DND-41 (cell line): ENCODE data around the gene FBLN5.

Experiments
- ATAC-seq: fragments of 200-7000 bp; cut with Tn5 transposase; 3 replicates; pipeline ENCODE4 v1.9.1; 2021; ENCODE audit warnings: low read depth; ENCODE audit not compliant: insufficient read depth
- DNase-seq: peaks from one replicate; pipeline ENCODE4 v3.0.0-alpha.2; 2020
- H2AFZ ChIP-seq: 2 replicates; pipeline ENCODE4 v1.6.0; 2012; ENCODE audit warnings: low read depth, low read length
- H3K27ac ChIP-seq: 2 replicates; pipeline ENCODE4 v1.5.1; 2012; ENCODE audit warnings: low read length, inconsistent platforms
- H3K27me3 ChIP-seq: fragments of 200-600 bp; sonication (generic); 2 replicates; pipeline ENCODE4 v1.6.0; 2012; ENCODE audit warnings: low read length, mild to moderate bottlenecking, inconsistent platforms; ENCODE audit not compliant: insufficient read depth, poor library complexity
- H3K36me3 ChIP-seq: 2 replicates; pipeline ENCODE4 v1.5.1; 2012; ENCODE audit warnings: low read length, inconsistent platforms; ENCODE audit not compliant: insufficient read depth
- H3K4me1 ChIP-seq: 2 replicates; pipeline ENCODE4 v1.5.1; 2012; ENCODE audit warnings: mild to moderate bottlenecking, low read length; ENCODE audit not compliant: insufficient read depth
- H3K4me2 ChIP-seq: 2 replicates; pipeline ENCODE4 v1.6.0; 2012; ENCODE audit warnings: mild to moderate bottlenecking, moderate library complexity, low read length, inconsistent platforms; ENCODE audit not compliant: insufficient read depth
- H3K4me3 ChIP-seq, 2 experiments: fragments of 200-600 bp in 1 of 2; shearing (Covaris generic) in 1 of 2; 2 replicates each; pipeline ENCODE4 v1.5.1; 2012 to 2016; ENCODE audit warnings: inconsistent platforms in 2 of 2, low read length in 2 of 2, mild to moderate bottlenecking in 2 of 2, low read depth in 1 of 2, moderate library complexity in 1 of 2
- H3K79me2 ChIP-seq: 2 replicates; pipeline ENCODE4 v1.6.0; 2012; ENCODE audit warnings: low read length, inconsistent platforms; ENCODE audit not compliant: insufficient read depth
- H3K9ac ChIP-seq: 2 replicates; pipeline ENCODE4 v1.6.0; 2012; ENCODE audit warnings: low read depth, mild to moderate bottlenecking, inconsistent platforms, low read length, moderate library complexity
- H3K9me3 ChIP-seq: 2 replicates; pipeline ENCODE4 v1.5.1; 2012; ENCODE audit warnings: low read length, moderate library complexity, mild to moderate bottlenecking, inconsistent platforms; ENCODE audit not compliant: insufficient read depth, severe bottlenecking
- H4K20me1 ChIP-seq: 2 replicates; pipeline ENCODE4 v1.6.0; 2012; ENCODE audit warnings: low read length; ENCODE audit not compliant: insufficient read depth
- CTCF ChIP-seq: IDR thresholded peaks from 2 replicates; pipeline ENCODE4 v1.5.1; 2012; ENCODE audit warnings: borderline replicate concordance, low read length, moderate library complexity, mild to moderate bottlenecking; ENCODE audit not compliant: poor library complexity, severe bottlenecking; ENCODE audit errors: extremely low read depth
- EZH2 ChIP-seq: IDR thresholded peaks from 3 replicates; pipeline ENCODE4 v1.6.1; 2012; ENCODE audit warnings: borderline replicate concordance, low read depth, mild to moderate bottlenecking, moderate library complexity, low read length, inconsistent platforms; ENCODE audit not compliant: severe bottlenecking

Gene FBLN5

GRCh38 chr14:91956616-91957015 lies 9.1 kb upstream of the FBLN5 start:
- Histone ChIP-seq H3K36me3 (no peaks in the 10 kb centered on the region), H4K20me1 (no peaks in the 10 kb centered on the region), H3K4me1 (no peaks in the 10 kb centered on the region), H3K9ac (no peak overlapping the region), H3K4me2 (no peak overlapping the region), H3K27me3 (no peaks in the 10 kb centered on the region), H3K9me3 (no peaks in the 10 kb centered on the region), H3K27ac (no peak overlapping the region), H3K79me2 (no peaks in the 10 kb centered on the region), H3K4me3 (no peak overlapping the region), H2AFZ (no peak overlapping the region)
- DNase-seq (no peak), ATAC-seq (no peak)
- no peak for TF ChIP-seq EZH2
- no peak for TF ChIP-seq CTCF

- H3K27me3 ChIP-seq: no peaks in the 10 kb centered on the region
- H3K9me3 ChIP-seq: no peaks in the 10 kb centered on the region
- no peaks in the 10 kb centered on the region for H3K79me2 ChIP-seq
- H4K20me1 ChIP-seq: no peaks in the 10 kb centered on the region
- H3K36me3 ChIP-seq: no peaks in the 10 kb centered on the region
- no peak overlapping the region for H3K4me3 ChIP-seq
- no peak overlapping the region for H3K9ac ChIP-seq
- TF ChIP-seq CTCF: no peak
- no peak for TF ChIP-seq EZH2
- no peak for DNase-seq
- no peaks in the 10 kb centered on the region for H3K4me1 ChIP-seq
- ATAC-seq: no peak
- no peak overlapping the region for H3K4me2 ChIP-seq
- no peak overlapping the region for H3K27ac ChIP-seq
- H2AFZ ChIP-seq: no peak overlapping the region; the same call in 1 of the 2 replicates
Measured at GRCh38 chr14:91955168-91955567, 7.7 kb upstream of the FBLN5 start.

GRCh38 chr14:91953170-91953985 lies 5.9 kb upstream of the FBLN5 start:
- Histone ChIP-seq H3K4me3 (no peak overlapping the region), H3K9me3 (no peaks in the 10 kb centered on the region), H3K79me2 (no peaks in the 10 kb centered on the region), H3K36me3 (no peaks in the 10 kb centered on the region), H3K4me2 (no peak overlapping the region), H2AFZ (no peak overlapping the region), H4K20me1 (no peaks in the 10 kb centered on the region), H3K4me1 (no peaks in the 10 kb centered on the region), H3K27ac (no peak overlapping the region), H3K9ac (no peak overlapping the region), H3K27me3 (no peaks in the 10 kb centered on the region)
- TF ChIP-seq CTCF (no peak), EZH2 (no peak)
- DNase-seq: no peak
- no peak for ATAC-seq
